Measurements from ENCODE around the gene ACTA2. TPM values are rescaled to one million over a fixed set of nuclear protein-coding genes. Genes with fewer than 3 reads are reported as not detected.

ACTA2 gene
- 14.5 to 24.1 TPM (median 17.5 TPM) in 5 replicates for total RNA-seq (2022; extraction: Qiagen RNA extraction; ENCODE audit: low read depth)

DNA sequence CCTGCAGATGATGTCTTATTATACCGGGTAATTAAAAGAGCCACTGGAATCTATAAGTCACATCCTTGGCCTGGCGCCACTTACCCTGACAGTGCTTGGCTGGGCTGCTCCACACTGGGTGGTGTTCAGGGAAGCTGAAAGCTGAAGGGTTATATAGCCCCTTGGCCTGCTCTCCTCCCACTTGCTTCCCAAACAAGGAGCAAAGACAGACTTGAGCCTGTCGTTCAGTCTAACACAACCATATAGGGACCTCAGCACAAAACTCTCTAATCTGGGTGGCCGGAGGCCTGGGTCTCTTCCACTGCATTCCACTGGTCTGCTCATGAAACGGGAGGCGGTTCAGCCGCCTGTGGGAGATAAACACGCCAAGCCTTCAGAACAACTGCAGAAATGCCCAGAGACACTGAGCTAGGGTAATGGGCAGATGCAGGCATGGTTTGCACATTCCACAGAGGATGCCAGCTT, at the start of gene ACTA2:
Gene ACTA2, minus strand, starts transcription at position 127 of the 465 bp plus-strand sequence. CDS start 3,843 bp downstream, outside the sequence.

DNA sequence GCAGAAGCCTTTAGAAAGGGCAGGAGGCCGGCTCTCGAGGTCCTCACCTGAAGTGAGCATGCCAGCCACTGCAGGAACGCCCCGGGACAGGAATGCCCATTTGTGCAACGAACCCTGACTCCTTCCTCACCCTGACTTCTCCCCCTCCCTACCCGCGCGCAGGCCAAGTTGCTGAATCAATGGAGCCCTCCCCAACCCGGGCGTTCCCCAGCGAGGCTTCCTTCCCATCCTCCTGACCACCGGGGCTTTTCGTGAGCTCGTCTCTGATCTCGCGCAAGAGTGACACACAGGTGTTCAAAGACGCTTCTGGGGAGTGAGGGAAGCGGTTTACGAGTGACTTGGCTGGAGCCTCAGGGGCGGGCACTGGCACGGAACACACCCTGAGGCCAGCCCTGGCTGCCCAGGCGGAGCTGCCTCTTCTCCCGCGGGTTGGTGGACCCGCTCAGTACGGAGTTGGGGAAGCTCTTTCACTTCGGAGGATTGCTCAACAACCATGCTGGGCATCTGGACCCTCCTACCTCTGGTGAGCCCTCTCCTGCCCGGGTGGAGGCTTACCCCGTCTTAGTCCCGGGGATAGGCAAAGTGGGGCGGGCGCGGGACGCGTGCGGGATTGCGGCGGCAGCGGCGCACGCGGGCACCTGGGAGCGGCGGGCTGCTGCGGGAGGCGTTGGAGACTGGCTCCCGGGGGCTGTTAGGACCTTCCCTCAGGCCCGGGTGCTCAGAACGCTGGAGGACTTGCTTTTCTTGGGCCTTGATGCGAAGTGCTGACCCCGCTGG, 38.0 kb upstream of the ACTA2 start, which contains the start of gene FAS:
Gene FAS, plus strand, starts transcription at position 415 of the 777 bp plus-strand sequence. Its CDS starts 79 bp downstream, at position 494.

Other genes with a start within 250 kb of the ACTA2 start
- gene LIPK, start 246.5 kb downstream of the ACTA2 start, total RNA-seq (2022; extraction: Qiagen RNA extraction; ENCODE audit: low read depth): not detected in 5 replicates
- gene LIPN, start 192.8 kb downstream of the ACTA2 start, total RNA-seq (2022; extraction: Qiagen RNA extraction; ENCODE audit: low read depth): not detected in 5 replicates
- not detected in 5 replicates for gene LIPM, start 150.0 kb downstream of the ACTA2 start, total RNA-seq (2022; extraction: Qiagen RNA extraction; ENCODE audit: low read depth)
- 0.28 to 0.69 TPM (median 0.31 TPM) in 5 replicates for gene ANKRD22, start 100.9 kb downstream of the ACTA2 start, total RNA-seq (2022; extraction: Qiagen RNA extraction; ENCODE audit: low read depth)
- gene STAMBPL1, start 72.5 kb downstream of the ACTA2 start, total RNA-seq (2022; extraction: Qiagen RNA extraction; ENCODE audit: low read depth): 28.2 to 34.8 TPM (median 32.1 TPM) in 5 replicates
- gene FAS, start 38.0 kb upstream of the ACTA2 start, total RNA-seq (2022; extraction: Qiagen RNA extraction; ENCODE audit: low read depth): 29.0 to 39.0 TPM (median 33.9 TPM) in 5 replicates

Data from A549 treated with ZK216348 at 1 μM for 4 hours (cell line).